ENCODE measurements around the gene BRINP3. TPM values are rescaled to one million over a fixed set of nuclear protein-coding genes. Genes with fewer than 3 reads are reported as not detected.
"Not testable (repeated sequence)": the region's sequence is repeated elsewhere in the genome, so short reads cannot be mapped to it uniquely, and the experiment has no call there.

BRINP3 gene
- total RNA-seq (2014; rRNA removed; shearing (Covaris generic)): 0.24 TPM in 1 of 2 replicates, not detected in the other
- polyA plus RNA-seq (2015; cell fraction: cytosol; rRNA removed): 0.13 TPM in 1 of 2 replicates, not detected in the other
- polyA plus RNA-seq (2015; cell fraction: nucleus; rRNA removed): not detected in 2 replicates

DNA sequence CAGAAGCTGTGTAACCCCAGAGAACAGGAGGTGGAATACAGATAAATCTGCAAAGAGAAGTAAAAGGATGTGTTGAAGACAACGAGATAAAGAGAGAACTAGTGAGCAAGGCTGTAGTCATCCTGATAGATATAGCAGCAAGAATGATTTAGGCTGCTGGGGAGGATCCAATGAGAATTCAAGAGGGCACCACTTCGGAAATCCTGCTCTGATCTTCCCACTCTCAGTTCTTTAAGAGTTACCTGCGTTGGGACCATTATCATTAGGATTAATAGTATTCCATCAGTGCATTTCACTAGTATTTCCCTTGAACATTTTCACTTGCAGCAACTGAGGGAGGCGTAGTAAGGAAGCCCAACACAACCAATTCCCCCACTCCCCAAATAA is at the start of gene BRINP3:
Gene BRINP3 (minus strand): TSS at position 103 of the 387 bp plus-strand sequence.
- DNase-seq (ENCODE audit: low read depth, low spot score): no peak
- in situ Hi-C loops (cut with HindIII; ENCODE audit: low pct_unique_long_range_greater_than_20kb, low sequenced_read_pairs): no loop called here

DNA sequence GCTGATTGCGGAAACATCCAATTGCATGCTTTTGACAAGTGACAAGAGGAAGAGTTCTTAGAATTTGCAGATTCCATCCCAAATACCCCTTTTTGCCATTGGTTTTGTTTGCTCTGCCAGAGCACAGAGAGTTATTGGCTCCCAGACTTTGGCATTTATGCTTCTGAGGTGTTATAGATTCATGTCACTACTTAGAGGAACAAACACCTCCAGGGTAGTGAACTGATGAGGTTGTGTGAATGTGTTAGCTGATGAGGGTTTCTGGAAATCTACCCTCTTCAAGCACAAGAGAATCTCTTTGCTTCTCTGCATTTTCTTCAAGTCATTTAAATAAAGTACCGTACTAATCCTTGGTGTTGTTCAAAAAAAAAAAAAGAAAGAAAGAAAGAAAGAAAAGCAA is 33.9 kb upstream of the BRINP3 start:
- in situ Hi-C loops (cut with HindIII; ENCODE audit: low pct_unique_long_range_greater_than_20kb, low sequenced_read_pairs): no loop called here
- DNase-seq (ENCODE audit: low read depth, low spot score): no peak

GRCh38 chr1:190507357-190507756 is 29.7 kb upstream of the BRINP3 start:
- in situ Hi-C loops (cut with HindIII; ENCODE audit: low pct_unique_long_range_greater_than_20kb, low sequenced_read_pairs): no loop called here

DNA sequence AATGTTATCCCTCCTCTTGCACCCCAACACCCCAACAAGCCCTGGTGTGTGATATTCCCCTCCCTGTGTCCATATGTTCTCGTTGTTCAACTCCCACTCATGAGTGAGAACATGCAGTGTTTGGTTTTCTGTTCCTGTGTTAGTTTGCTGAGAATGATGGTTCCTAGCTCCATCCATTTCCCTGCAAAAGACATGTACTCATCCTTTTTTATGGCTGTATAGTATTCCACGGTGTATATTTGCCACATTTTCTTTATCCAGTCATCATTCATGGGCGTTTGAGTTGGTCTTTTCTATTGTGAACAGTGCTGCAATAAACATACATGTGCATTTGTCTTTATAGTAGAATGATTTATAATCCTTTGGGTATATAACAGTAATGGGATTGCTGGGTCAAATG is 26.9 kb upstream of the BRINP3 start:
- DNase-seq (ENCODE audit: low read depth, low spot score); in situ Hi-C loops (cut with HindIII; ENCODE audit: low pct_unique_long_range_greater_than_20kb, low sequenced_read_pairs): not testable (repeated sequence)

More at GRCh38 chr1:190507357-190507756, 29.7 kb upstream of the BRINP3 start:
- no peak for DNase-seq (ENCODE audit: low read depth, low spot score)

DNA sequence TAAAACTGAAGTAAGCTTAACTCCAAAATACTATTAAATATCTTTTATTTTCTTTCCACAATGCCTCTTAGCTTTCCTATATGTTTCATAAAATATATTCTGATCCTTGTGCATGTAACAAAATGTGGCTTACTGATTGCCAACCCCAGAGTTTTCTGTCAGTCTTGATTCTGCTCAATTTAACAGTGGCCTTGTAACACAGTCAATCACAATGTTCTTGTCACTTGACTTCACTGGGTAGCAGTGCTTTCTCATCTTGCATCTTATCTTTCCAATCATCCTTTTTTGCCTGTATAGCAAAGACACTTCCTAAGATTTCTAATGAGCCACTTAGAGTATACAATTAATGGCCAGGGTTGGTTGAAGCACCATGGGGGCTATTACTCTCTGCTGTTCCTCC is 19.9 kb upstream of the BRINP3 start:
- no peak for DNase-seq (ENCODE audit: low read depth, low spot score)
- in situ Hi-C loops (cut with HindIII; ENCODE audit: low pct_unique_long_range_greater_than_20kb, low sequenced_read_pairs): no loop called here

GRCh38 chr1:190494451-190494850 is 16.8 kb upstream of the BRINP3 start:
- no peak for DNase-seq (ENCODE audit: low read depth, low spot score)

DNA sequence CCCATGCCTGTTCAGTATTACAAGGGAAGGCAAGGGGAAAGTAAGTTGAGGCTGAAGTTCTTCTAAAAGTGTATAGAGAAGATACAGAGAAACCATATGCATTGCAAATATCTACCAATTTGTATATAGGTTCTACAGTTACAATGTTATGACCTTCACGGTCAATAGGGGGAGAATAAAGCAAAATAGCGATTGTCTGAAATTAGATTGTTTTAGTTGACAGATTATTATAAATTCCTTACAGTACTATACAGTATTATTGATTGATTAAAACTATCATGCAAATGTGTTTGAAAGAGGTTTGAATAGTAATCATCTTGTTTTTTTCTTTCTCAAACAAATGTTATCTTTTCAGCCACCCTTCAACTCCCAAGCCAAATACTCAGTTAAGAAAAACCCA is 13.7 kb upstream of the BRINP3 start:
- DNase-seq (ENCODE audit: low read depth, low spot score): no peak
- in situ Hi-C loops (cut with HindIII; ENCODE audit: low pct_unique_long_range_greater_than_20kb, low sequenced_read_pairs): no loop called here

More at GRCh38 chr1:190494451-190494850, 16.8 kb upstream of the BRINP3 start:
- in situ Hi-C loops (cut with HindIII; ENCODE audit: low pct_unique_long_range_greater_than_20kb, low sequenced_read_pairs): no loop called here

GRCh38 chr1:190484045-190484444 is 6.4 kb upstream of the BRINP3 start:
- in situ Hi-C loops (cut with HindIII; ENCODE audit: low pct_unique_long_range_greater_than_20kb, low sequenced_read_pairs): no loop called here

DNA sequence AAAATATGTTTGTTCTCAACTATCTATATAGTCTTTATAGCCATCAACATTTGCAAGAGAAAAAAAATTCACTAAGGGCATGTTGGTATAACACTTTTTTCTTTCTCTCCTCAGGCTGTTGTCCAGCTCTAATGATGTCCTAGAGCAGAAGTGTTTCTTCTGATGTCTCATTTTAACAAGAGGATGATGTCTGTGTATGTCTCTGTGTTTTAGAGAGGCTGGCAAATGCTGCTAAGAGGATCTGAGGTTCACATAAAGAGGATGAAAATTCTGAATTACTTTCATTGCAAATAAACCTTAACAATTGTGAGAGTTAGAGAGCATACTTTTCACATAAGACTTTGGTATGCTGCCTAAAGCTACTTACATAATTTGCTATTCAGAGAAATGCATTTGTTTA is 2.6 kb upstream of the BRINP3 start:
- in situ Hi-C loops (cut with HindIII; ENCODE audit: low pct_unique_long_range_greater_than_20kb, low sequenced_read_pairs): no loop called here
- DNase-seq (ENCODE audit: low read depth, low spot score): no peak

More at GRCh38 chr1:190484045-190484444, 6.4 kb upstream of the BRINP3 start:
- DNase-seq (ENCODE audit: low read depth, low spot score): no peak

DNA sequence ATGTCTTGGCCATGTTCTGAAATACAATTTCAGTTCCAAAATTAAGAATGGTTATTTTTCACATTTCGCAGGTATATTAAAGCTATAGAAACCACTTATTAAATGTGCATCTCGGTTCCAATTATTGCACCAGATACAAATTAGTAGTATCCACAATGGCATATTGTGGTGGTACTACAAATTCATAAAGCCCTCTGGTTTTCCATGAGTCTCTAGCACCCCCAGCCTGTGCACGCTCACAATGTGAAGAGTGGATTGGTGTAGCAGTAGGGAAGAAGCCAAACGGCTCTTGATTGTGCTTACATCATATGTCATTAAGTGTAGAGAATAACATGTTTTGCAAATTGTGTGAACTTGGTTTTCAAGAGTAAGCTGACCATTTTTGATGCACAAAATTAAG is 1.9 kb upstream of the BRINP3 start:
- DNase-seq (ENCODE audit: low read depth, low spot score): peak; percentile 36
- in situ Hi-C loops (cut with HindIII; ENCODE audit: low pct_unique_long_range_greater_than_20kb, low sequenced_read_pairs): no loop called here

- DNase-seq (ENCODE audit: low read depth, low spot score): peak; percentile 5
- in situ Hi-C loops (cut with HindIII; ENCODE audit: low pct_unique_long_range_greater_than_20kb, low sequenced_read_pairs): no loop called here
Observed at GRCh38 chr1:190479050-190479397, 1.4 kb upstream of the BRINP3 start.

DNA sequence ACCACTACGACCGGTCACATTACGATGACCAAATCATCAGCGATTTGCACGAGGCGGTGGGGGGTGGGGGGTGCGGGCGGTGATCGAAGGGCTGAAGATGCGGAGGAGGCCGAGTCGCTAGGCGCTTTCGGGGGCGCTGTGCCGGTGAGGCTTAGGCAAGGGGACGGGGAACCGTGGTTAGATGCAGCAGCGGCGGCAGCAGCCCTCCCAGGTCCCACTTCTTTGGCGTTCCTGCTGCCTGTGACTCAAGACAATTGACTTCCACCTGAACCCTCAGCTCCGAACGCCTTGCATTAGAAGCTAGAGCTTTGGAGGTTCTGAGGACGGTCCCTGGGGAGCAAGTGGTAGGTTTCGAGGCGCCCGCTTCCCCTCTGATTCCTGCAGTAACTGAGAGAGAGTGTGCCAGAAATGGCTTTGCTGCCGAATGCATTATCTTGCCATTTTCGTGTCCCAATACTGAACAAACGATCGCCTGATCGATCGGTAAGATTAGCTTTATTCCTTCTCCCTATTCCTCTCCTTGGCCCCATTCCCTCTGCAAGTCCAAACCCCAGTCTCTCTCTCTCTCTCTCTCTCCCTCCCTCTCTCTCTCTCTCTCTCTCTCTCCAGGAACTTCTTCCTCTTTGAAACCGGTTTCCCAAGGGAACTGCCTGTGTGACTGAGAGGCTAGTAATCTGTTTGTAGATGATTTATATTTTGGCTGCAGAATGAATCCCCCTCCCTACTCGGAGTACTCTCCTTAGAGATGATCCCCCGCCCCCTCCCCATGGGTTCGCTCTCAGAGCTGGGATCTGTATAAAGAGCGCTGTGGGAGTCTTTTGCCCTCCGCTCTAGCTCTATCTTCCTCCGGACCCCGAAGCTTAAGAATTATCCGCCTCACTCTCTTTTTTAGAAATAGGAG is 735 bp upstream of the BRINP3 start:
- peak; percentile 22 for DNase-seq (ENCODE audit: low read depth, low spot score)
- in situ Hi-C loops (cut with HindIII; ENCODE audit: low pct_unique_long_range_greater_than_20kb, low sequenced_read_pairs): no loop called here

- DNase-seq (ENCODE audit: low read depth, low spot score): no peak
- in situ Hi-C loops (cut with HindIII; ENCODE audit: low pct_unique_long_range_greater_than_20kb, low sequenced_read_pairs): no loop called here
Observed at GRCh38 chr1:190476806-190477205, 858 bp downstream of the BRINP3 start.

DNA sequence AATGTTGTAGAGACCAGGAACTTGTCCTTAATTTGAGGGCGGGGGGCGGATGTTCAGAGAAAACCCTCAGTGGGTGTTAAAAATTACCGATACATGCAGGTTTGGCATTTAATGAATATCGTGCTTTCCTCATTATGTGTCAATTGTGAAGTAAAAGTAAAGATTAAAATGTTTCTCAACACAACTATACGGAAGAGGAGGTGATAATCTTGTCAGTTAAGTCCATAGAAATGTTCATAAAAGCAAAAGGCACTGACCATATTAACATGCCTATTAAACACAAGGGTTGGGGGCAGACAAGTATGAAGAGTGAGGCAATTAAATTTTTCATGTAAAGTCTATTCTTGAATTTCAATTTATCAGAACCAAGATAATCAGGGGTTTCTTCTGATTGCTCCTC is 1.3 kb downstream of the BRINP3 start:
- no peak for DNase-seq (ENCODE audit: low read depth, low spot score)
- in situ Hi-C loops (cut with HindIII; ENCODE audit: low pct_unique_long_range_greater_than_20kb, low sequenced_read_pairs): no loop called here

DNA sequence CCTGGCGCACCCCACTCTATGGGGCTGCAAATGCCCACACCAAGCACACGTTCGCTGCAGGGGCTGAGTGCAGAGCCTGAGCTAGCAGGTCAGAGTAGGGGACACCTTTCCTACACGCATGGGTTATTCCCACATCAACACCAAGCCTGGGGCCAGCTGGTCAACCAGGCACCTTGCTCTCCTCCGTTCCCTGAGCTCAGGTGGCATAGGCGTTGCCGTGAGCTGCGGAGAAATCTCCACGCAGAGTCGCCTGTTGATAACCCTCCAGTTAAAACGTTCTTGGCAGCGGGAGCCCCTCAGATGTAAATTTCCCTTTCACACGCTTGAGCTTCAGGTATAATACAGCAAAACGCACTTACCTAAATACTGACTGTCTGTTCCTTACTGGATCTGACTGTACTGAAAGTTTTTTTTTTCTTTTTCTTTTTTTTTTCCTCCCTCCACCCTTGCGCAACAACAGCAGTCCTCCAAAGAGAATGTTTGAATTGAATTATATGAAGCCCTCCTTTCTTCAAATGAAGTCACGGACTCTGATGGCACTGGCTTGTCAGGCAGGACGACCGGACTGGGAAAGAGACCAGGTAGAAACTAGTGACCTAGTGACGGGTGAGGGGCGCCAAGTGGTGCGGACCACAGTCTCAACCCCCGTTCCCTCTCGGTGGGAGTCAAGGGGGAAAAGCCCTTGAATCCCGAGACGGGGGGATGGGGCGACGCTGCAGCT is 2.1 kb downstream of the BRINP3 start:
- in situ Hi-C loops (cut with HindIII; ENCODE audit: low pct_unique_long_range_greater_than_20kb, low sequenced_read_pairs): no loop called here
- no peak for DNase-seq (ENCODE audit: low read depth, low spot score)

DNA sequence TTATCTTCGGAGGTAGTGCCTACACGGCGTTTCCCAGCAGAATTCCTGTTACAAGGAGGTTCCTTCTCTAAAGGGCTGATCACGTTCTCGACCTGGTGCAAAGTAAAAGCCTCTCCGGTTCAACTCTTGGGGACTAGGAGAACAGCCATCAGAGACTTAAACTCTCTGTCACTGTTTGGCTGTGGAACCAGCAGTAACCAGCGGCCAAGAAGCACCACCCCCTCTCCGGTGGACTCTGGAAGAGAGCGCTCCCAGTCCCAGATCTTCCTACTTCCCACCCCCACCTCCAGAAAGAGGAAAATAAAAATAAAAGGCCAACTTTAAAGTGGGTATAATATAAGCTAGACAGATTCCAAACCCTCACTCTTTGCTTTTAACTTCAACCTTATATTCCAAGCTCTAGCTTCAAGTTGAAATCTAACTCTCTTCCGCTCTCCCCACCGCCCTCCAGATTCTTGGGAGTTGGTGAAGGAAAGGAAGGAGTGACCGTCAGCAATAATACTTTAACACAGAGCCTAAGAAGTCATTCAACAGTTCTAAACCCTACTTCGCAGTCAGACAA is 2.9 kb downstream of the BRINP3 start:
- in situ Hi-C loops (cut with HindIII; ENCODE audit: low pct_unique_long_range_greater_than_20kb, low sequenced_read_pairs): no loop called here
- DNase-seq (ENCODE audit: low read depth, low spot score): no peak

GRCh38 chr1:190474010-190474409 is 3.7 kb downstream of the BRINP3 start:
- in situ Hi-C loops (cut with HindIII; ENCODE audit: low pct_unique_long_range_greater_than_20kb, low sequenced_read_pairs): no loop called here
- DNase-seq (ENCODE audit: low read depth, low spot score): no peak

GRCh38 chr1:190472494-190472893 is 5.2 kb downstream of the BRINP3 start:
- in situ Hi-C loops (cut with HindIII; ENCODE audit: low pct_unique_long_range_greater_than_20kb, low sequenced_read_pairs): no loop called here
- DNase-seq (ENCODE audit: low read depth, low spot score): no peak
